ENCODE results near the gene SPATA31E1. TPM values are rescaled to one million over a fixed set of nuclear protein-coding genes. Genes with fewer than 3 reads are reported as not detected.
"Not testable (repeated sequence)": the region's sequence is repeated elsewhere in the genome, so short reads cannot be mapped to it uniquely, and the experiment has no call there.

SPATA31E1 gene
- total and polyA plus RNA-seq, 12 donors = not detected

- intact Hi-C loops (cut with DNase I) = no loop called here
Observed at GRCh38 chr9:87836951-87837705, 45.5 kb upstream of the SPATA31E1 start.

GRCh38 chr9:87840134-87840533 is 42.5 kb upstream of the SPATA31E1 start:
- H3K4me1 ChIP-seq (replicated peaks in 1 of 2) = no peaks in the 10 kb centered on the region
- H3K4me3 ChIP-seq = no peak overlapping the region
- no peaks in the 10 kb centered on the region for H3K27me3 ChIP-seq
- peaks cover 0 to 5% (median 0%) of the 10 kb centered on the region in 3 donors for H3K9me3 ChIP-seq (replicated peaks in 1 of 3)
- intact Hi-C loops (cut with DNase I) = no loop called here
- WGBS, 4 donors = 66 to 78% (median 76%) methylated on average over 1 of the region's 1 CpG
- no peaks in the 10 kb centered on the region for H3K36me3 ChIP-seq (replicated peaks in 1 of 2)
- H3K27ac ChIP-seq = no peak overlapping the region
- no peak for TF ChIP-seq POLR2A (IDR thresholded peaks at IDR 0.05)
- no peak for TF ChIP-seq CTCF (IDR thresholded peaks at IDR 0.05)
- DNase-seq = no peak

More at GRCh38 chr9:87836951-87837705, 45.5 kb upstream of the SPATA31E1 start:
- H3K4me1 ChIP-seq (replicated peaks in 1 of 2) = no peaks in the 10 kb centered on the region
- TF ChIP-seq CTCF (IDR thresholded peaks at IDR 0.05) (no peak), POLR2A (IDR thresholded peaks at IDR 0.05) (no peak)
- H3K36me3 ChIP-seq (replicated peaks in 1 of 2) = no peaks in the 10 kb centered on the region
- H3K27me3 ChIP-seq = no peaks in the 10 kb centered on the region
- DNase-seq = no peak
- H3K27ac ChIP-seq = no peak overlapping the region
- no peak overlapping the region for H3K4me3 ChIP-seq
- H3K9me3 ChIP-seq (replicated peaks in 1 of 3) = peaks cover 0 to 5% (median 0%) of the 10 kb centered on the region in 3 donors
- 58 to 74% (median 69%) methylated on average over 7 of the region's 7 CpGs for WGBS, 4 donors

GRCh38 chr9:87842878-87843585 is 39.6 kb upstream of the SPATA31E1 start:
- TF ChIP-seq CTCF (IDR thresholded peaks at IDR 0.05) (no peak), POLR2A (IDR thresholded peaks at IDR 0.05) (no peak)
- DNase-seq = no peak
- no peaks in the 10 kb centered on the region for H3K27me3 ChIP-seq
- 91 to 96% (median 93%) methylated on average over 14 to 28 of the region's 28 CpGs for WGBS, 4 donors
- H3K36me3 ChIP-seq (replicated peaks in 1 of 2) = no peaks in the 10 kb centered on the region
- H3K4me1 ChIP-seq (replicated peaks in 1 of 2) = no peaks in the 10 kb centered on the region
- no peak overlapping the region for H3K27ac ChIP-seq
- H3K4me3 ChIP-seq = no peak overlapping the region
- intact Hi-C loops (cut with DNase I) = no loop called here
- H3K9me3 ChIP-seq (replicated peaks in 1 of 3) = peaks cover 0 to 5% (median 0%) of the 10 kb centered on the region in 3 donors

GRCh38 chr9:87844506-87844905 is 38.2 kb upstream of the SPATA31E1 start:
- no peak for TF ChIP-seq CTCF (IDR thresholded peaks at IDR 0.05)
- no peak for TF ChIP-seq POLR2A (IDR thresholded peaks at IDR 0.05)
- DNase-seq = no peak

GRCh38 chr9:87847817-87848216 is 34.9 kb upstream of the SPATA31E1 start:
- H3K27me3 ChIP-seq; H3K27ac ChIP-seq; H3K9me3 ChIP-seq (replicated peaks in 1 of 3); H3K4me1 ChIP-seq (replicated peaks in 1 of 2); intact Hi-C loops (cut with DNase I); H3K36me3 ChIP-seq (replicated peaks in 1 of 2); DNase-seq; H3K4me3 ChIP-seq: not testable (repeated sequence)
- 51 to 67% (median 63%) methylated on average over 2 of the region's 2 CpGs for WGBS, 4 donors

More at GRCh38 chr9:87844506-87844905, 38.2 kb upstream of the SPATA31E1 start:
- H3K4me3 ChIP-seq = no peak overlapping the region
- H3K4me1 ChIP-seq (replicated peaks in 1 of 2) = no peaks in the 10 kb centered on the region
- H3K27me3 ChIP-seq = no peaks in the 10 kb centered on the region
- intact Hi-C loops (cut with DNase I) = no loop called here
- H3K27ac ChIP-seq = no peak overlapping the region
- peaks cover 0 to 5% (median 0%) of the 10 kb centered on the region in 3 donors for H3K9me3 ChIP-seq (replicated peaks in 1 of 3)
- 27 to 41% (median 35%) methylated on average over 2 of the region's 2 CpGs for WGBS, 4 donors
- H3K36me3 ChIP-seq (replicated peaks in 1 of 2) = no peaks in the 10 kb centered on the region

All from adrenal gland (tissue), 12 donors.